ENCODE measurements around the gene OSBPL5. TPM values are rescaled to one million over a fixed set of nuclear protein-coding genes. Genes with fewer than 3 reads are reported as not detected.

OSBPL5 gene
- total and polyA plus RNA-seq, 2 of the 4 experiments (the other 2 are of a cell fraction): 14.9 to 22.3 TPM

- in situ Hi-C loops (cut with MboI; ENCODE audit: low sequenced_read_pairs) (no loop called here), intact Hi-C loops (cut with micrococcal nuclease) (no loop called here), dilution Hi-C loops (cut with HindIII; ENCODE audit: low sequenced_read_pairs, unreplicated experiment) (no loop called here)
- H3K79me1 ChIP-seq (ENCODE audit: low read depth in 1 of 2, low read length in 2 of 2): peaks cover 15 to 93% of the 10 kb centered on the region in 2 experiments
- no peak overlapping the region for H2BK120ac ChIP-seq (ENCODE audit: low read depth, low read length)
- DNase-seq (no peak), ATAC-seq (ENCODE audit: low read depth) (no peak)
- H2AK5ac ChIP-seq (ENCODE audit: low read depth, low read length): no peak overlapping the region; the same call in 1 of the 2 replicates
- H2AFZ ChIP-seq (replicated peaks; ENCODE audit: low read length, poor library complexity): peak overlapping the region; percentile 6
- H3K9me1 ChIP-seq (ENCODE audit: insufficient read depth, low read length): peaks cover 3% of the 10 kb centered on the region; the same call in 1 of the 2 replicates
- TF ChIP-seq FOS (IDR thresholded peaks at IDR 0.05; ENCODE audit: low read depth, low read length) (no peak), MAFK (IDR thresholded peaks at IDR 0.05; ENCODE audit: low read depth, low read length) (no peak), CEBPB (IDR thresholded peaks at IDR 0.05; ENCODE audit: low read depth, low read length) (no peak), SMC3 (IDR thresholded peaks at IDR 0.05; ENCODE audit: low read depth, low read length) (no peak), RCOR1 (IDR thresholded peaks at IDR 0.05; ENCODE audit: insufficient replicate concordance, low read length) (no peak), NFE2L2 (IDR thresholded peaks at IDR 0.05; ENCODE audit: low read depth, low read length) (no peak), MXI1 (IDR thresholded peaks at IDR 0.05; ENCODE audit: borderline replicate concordance, low read depth, low read length) (no peak), MAZ (IDR thresholded peaks at IDR 0.05; ENCODE audit: borderline replicate concordance, low read depth, low read length) (no peak), CTCF (conservative IDR thresholded peaks at IDR 0.05; ENCODE audit: low read depth, low read length) (no peak), POLR2A (IDR thresholded peaks at IDR 0.05; ENCODE audit: low read depth, low read length) (no peak), RFX5 (IDR thresholded peaks at IDR 0.05; ENCODE audit: low read depth, low read length) (no peak), ELK1 (IDR thresholded peaks at IDR 0.05; ENCODE audit: borderline replicate concordance, low read depth, low read length) (no peak), RAD21 (IDR thresholded peaks at IDR 0.05; ENCODE audit: low read length) (no peak), BHLHE40 (IDR thresholded peaks at IDR 0.05; ENCODE audit: low read depth, low read length) (no peak)
- no peak overlapping the region for H3K23ac ChIP-seq (ENCODE audit: low read depth, low read length)
- no peak overlapping the region for H3K56ac ChIP-seq (ENCODE audit: extremely low read depth, insufficient read depth, low read length)
- peak overlapping the region; percentile 8 for H2AK9ac ChIP-seq (replicated peaks; ENCODE audit: low read depth, low read length, poor library complexity)
- H3K9me3 ChIP-seq (ENCODE audit: control insufficient read depth, insufficient read depth, low read length): no peaks in the 10 kb centered on the region
- H4K8ac ChIP-seq (ENCODE audit: low read depth in 2 of 2, low read length in 2 of 2): no peak overlapping the region
- H2BK20ac ChIP-seq (ENCODE audit: low read depth, low read length): no peak overlapping the region
- H3K9ac ChIP-seq (ENCODE audit: low read depth, low read length): no peak overlapping the region
- H3K27me3 ChIP-seq (ENCODE audit: control insufficient read depth, insufficient read depth, low read length): no peaks in the 10 kb centered on the region
- no peak overlapping the region for H3K4ac ChIP-seq (ENCODE audit: low read depth, low read length)
- H2BK15ac ChIP-seq (ENCODE audit: low read depth, low read length): no peak overlapping the region
- ChIA-PET CTCF (no interaction called here), POLR2A (ENCODE audit: unreplicated experiment) (no interaction called here)
- H2BK5ac ChIP-seq (ENCODE audit: low read depth, low read length, poor library complexity, severe bottlenecking): no peak overlapping the region
- no peak overlapping the region for H3K18ac ChIP-seq (ENCODE audit: low read depth, low read length)
- no peak overlapping the region for H3K27ac ChIP-seq (ENCODE audit: insufficient read depth, low read length)
- H3K4me3 ChIP-seq (ENCODE audit: insufficient read depth, low read depth, low read length): no peak overlapping the region
- 98% methylated on average over 19 of the region's 38 CpGs; no CpG with 5 or more reads in 1 of the 2 experiments for WGBS, 2 experiments (ENCODE audit: extremely low coverage in 2 of 2, insufficient read length in 1 of 2)
- H3K36me3 ChIP-seq (ENCODE audit: control insufficient read depth, insufficient read depth, low read length): peaks cover 7% of the 10 kb centered on the region; the same call in 1 of the 2 replicates
- no peak overlapping the region for H4K5ac ChIP-seq (ENCODE audit: low read depth, low read length)
- no peak overlapping the region for H3K14ac ChIP-seq (replicated peaks; ENCODE audit: low read depth, low read length)
- peaks cover 94% of the 10 kb centered on the region for H4K20me1 ChIP-seq (ENCODE audit: insufficient read depth, low read length)
- no TSS peak for BruUV-seq (replicated peaks)
- peaks cover 9% of the 10 kb centered on the region for H3K4me1 ChIP-seq (ENCODE audit: control insufficient read depth, insufficient read depth, low read length)
- H4K91ac ChIP-seq (ENCODE audit: insufficient read depth, low read depth, low read length): no peak overlapping the region
- H3K4me2 ChIP-seq (ENCODE audit: low read depth, low read length): no peak overlapping the region
These were observed 21.8 kb downstream of the OSBPL5 start for GRCh38 chr11:3143136-3143880.

All from IMR-90 (cell line).